GM12878 (cell line): ENCODE results near the gene KCTD12. TPM values are rescaled to one million over a fixed set of nuclear protein-coding genes. Genes with fewer than 3 reads are reported as not detected.

ENCODE experiments used
- ATAC-seq: fragments of 200-7000 bp; cut with Tn5 transposase; 3 replicates; pipeline ENCODE4 v1.9.1; 2020; ENCODE audit warnings: mild to moderate bottlenecking, moderate library complexity
- BruUV-seq: library from RNA; stranded (reverse); fragments of 400-500 nt; replicated peaks from 2 replicates; lab custom pipeline; 2021; lab: Mats Ljungman, UMichigan
- CTCF ChIA-PET: fragments of 300-600 bp; sonication (Branson Sonifier 250); formaldehyde crosslinking; extraction: SDS; loops from one replicate; lab custom pipeline; 2021; ENCODE audit warnings: inconsistent platforms; lab: Yijun Ruan, JAX
- POLR2A ChIA-PET: fragments of 350-600 bp; formaldehyde crosslinking; extraction: SDS; loops from one replicate; lab custom pipeline; 2021; ENCODE audit warnings: inconsistent platforms; lab: Charles Lee
- RAD21 ChIA-PET: fragments of 300-600 bp; sonication (Branson Sonifier 250); formaldehyde crosslinking; loops from one replicate; lab custom pipeline; 2023; ENCODE audit warnings: antibody characterized with exemption; ENCODE audit not compliant: unreplicated experiment; lab: Charles Lee
- SMC1A ChIA-PET: fragments of 300-600 bp; sonication (Branson Sonifier 250); formaldehyde crosslinking; loops from one replicate; lab custom pipeline; 2023; ENCODE audit not compliant: unreplicated experiment, uncharacterized antibody; lab: Charles Lee
- DNase-seq: peaks from one replicate; pipeline ENCODE4 v3.0.0-alpha.2; 2011; ENCODE audit warnings: low read depth, low spot score
- FAIRE-seq: peaks from 3 replicates; lab custom pipeline; 2011; peaks lifted over from hg19 to GRCh38; lab: Jason Lieb, UNC
- H2AFZ ChIP-seq: 2 replicates; pipeline ENCODE4 v1.6.0; 2011; ENCODE audit warnings: low read depth, low read length, control low read depth; ENCODE audit not compliant: control insufficient read depth
- H3K27ac ChIP-seq: 2 replicates; pipeline ENCODE4 v1.5.1; 2011; ENCODE audit warnings: control low read depth; ENCODE audit not compliant: control insufficient read depth, insufficient read depth
- H3K27me3 ChIP-seq, 2 experiments: replicated peaks in 1 of 2; 2 replicates each; pipeline versions ENCODE4 v1.6.0 to v1.6.1; 2011; ENCODE audit warnings: low read length in 1 of 2; ENCODE audit not compliant: control insufficient read depth in 2 of 2, insufficient read depth in 2 of 2
- H3K36me3 ChIP-seq, 2 experiments: 2 replicates each; pipeline ENCODE4 v1.5.1; 2011; ENCODE audit warnings: low read length in 1 of 2; ENCODE audit not compliant: control insufficient read depth in 2 of 2, insufficient read depth in 2 of 2
- H3K4me1 ChIP-seq: 2 replicates; pipeline ENCODE4 v1.6.1; 2011; ENCODE audit warnings: mild to moderate bottlenecking, low read length, moderate library complexity, mixed read lengths; ENCODE audit not compliant: control insufficient read depth, insufficient read depth
- H3K4me2 ChIP-seq: 2 replicates; pipeline ENCODE4 v1.6.0; 2011; ENCODE audit warnings: control low read depth; ENCODE audit not compliant: control insufficient read depth, insufficient read depth
- H3K4me3 ChIP-seq: fragments of 200-600 bp; sonication (generic); 2 replicates; pipeline ENCODE4 v1.5.1; 2016
- H3K79me2 ChIP-seq: 2 replicates; pipeline ENCODE4 v1.6.0; 2011; ENCODE audit warnings: low read length; ENCODE audit not compliant: control insufficient read depth, insufficient read depth
- H3K9ac ChIP-seq: 2 replicates; pipeline ENCODE4 v1.8.0; 2011; ENCODE audit warnings: low read length, control low read depth, mixed read lengths; ENCODE audit not compliant: control insufficient read depth, insufficient read depth
- H3K9me3 ChIP-seq: replicated peaks from 3 replicates; pipeline ENCODE4 v1.5.1; 2011; ENCODE audit warnings: mild to moderate bottlenecking, low read length; ENCODE audit not compliant: control insufficient read depth, insufficient read depth
- H4K20me1 ChIP-seq: 2 replicates; pipeline ENCODE4 v1.6.0; 2011; ENCODE audit not compliant: control insufficient read depth, insufficient read depth
- BCL3 ChIP-seq: IDR thresholded peaks from 2 replicates; pipeline ENCODE4 v1.6.1; 2011; ENCODE audit warnings: borderline replicate concordance, low read depth, mild to moderate bottlenecking, moderate library complexity, low read length; ENCODE audit not compliant: insufficient read depth, poor library complexity, severe bottlenecking
- CEBPB ChIP-seq, 2 experiments: fragments of 150-350 bp in 1 of 2; IDR thresholded peaks; 2 replicates each; pipeline ENCODE4 v1.6.1; 2012 to 2014; ENCODE audit warnings: low read depth in 2 of 2, low read length in 2 of 2, borderline replicate concordance in 1 of 2, inconsistent platforms in 1 of 2
- ESRRA ChIP-seq: IDR thresholded peaks from 2 replicates; pipeline ENCODE4 v1.6.1; 2012; ENCODE audit warnings: mild to moderate bottlenecking, low read length, improper control_type of control experiment
- MEF2A ChIP-seq: IDR thresholded peaks from 2 replicates; pipeline ENCODE4 v1.6.1; 2011; ENCODE audit warnings: low read depth, mild to moderate bottlenecking, low read length, moderate library complexity; ENCODE audit not compliant: insufficient read depth
- NFYA ChIP-seq: IDR thresholded peaks from 2 replicates; pipeline ENCODE4 v1.6.1; 2011; ENCODE audit warnings: low read depth, mild to moderate bottlenecking, low read length, improper control_type of control experiment, borderline replicate concordance
- NR2C2 ChIP-seq: IDR thresholded peaks from 2 replicates; pipeline ENCODE4 v1.6.1; 2011; ENCODE audit warnings: borderline replicate concordance, low read depth; ENCODE audit not compliant: control insufficient read depth, insufficient read length
- POLR2AphosphoS5 ChIP-seq: IDR thresholded peaks from 2 replicates; pipeline ENCODE4 v1.6.1; 2011; ENCODE audit warnings: mild to moderate bottlenecking, low read length, inconsistent platforms
- RELB ChIP-seq: fragments of 450-650 bp; IDR thresholded peaks from 2 replicates; pipeline ENCODE4 v1.6.1; 2017; ENCODE audit warnings: low read depth, mild to moderate bottlenecking, moderate library complexity
- ZBTB11 ChIP-seq: fragments of 450-650 bp; formaldehyde crosslinking; IDR thresholded peaks from 2 replicates; pipeline ENCODE4 v1.5.0; 2022; ENCODE audit warnings: mild to moderate bottlenecking, missing genetic modification characterization
- ZNF274 ChIP-seq: IDR thresholded peaks from one replicate; pipeline ENCODE4 v1.8.0; 2011; ENCODE audit not compliant: insufficient read length, insufficient read depth
- WGBS: methylation state at CpG from one replicate; pipeline ENCODE4 v1.1.6; 2016; ENCODE audit warnings: low lambda C conversion rate; ENCODE audit not compliant: insufficient replicate concordance, insufficient coverage; ENCODE audit errors: missing lambda C conversion rate; 5-methylcytosine and 5-hydroxymethylcytosine counted together
- in situ Hi-C: fragments of 300-500 bp; cut with MboI; formaldehyde crosslinking; loops from 9 replicates; pipeline ENCODE4 v1.14.3; 2018; ENCODE audit warnings: mixed read lengths
- intact Hi-C: fragments of 100-400 bp; cut with micrococcal nuclease; formaldehyde crosslinking; loops from one replicate; pipeline ENCODE4 v1.14.2; 2022; ENCODE audit not compliant: unreplicated experiment
- polyA plus RNA-seq, 11 experiments: library from polyadenylated mRNA; depleted of rRNA in 4 of 11; unstranded in 6 of 11; stranded (reverse) in 5 of 11; fragments of >200 nt; fragmentation: Nextera tagmentation in 4 of 11; fragmentation: Illumina TruSeq in 1 of 11; extraction: Ambion mirVana in 4 of 11; extraction: Trizol in 1 of 11; gene quantifications; 1 replicate in 1 of 11; 2 replicates in 10 of 11; pipeline versions ENCODE4 v1.2.1 to v1.2.3, GENCODE V29; 2011 to 2016; ENCODE audit warnings: inconsistent platforms in 2 of 11, missing spikeins in 2 of 11, low read depth in 1 of 11
- total RNA-seq, 4 experiments: library from RNA; depleted of rRNA in 3 of 4; stranded (reverse); fragments of >200 nt in 3 of 4; fragmentation: Illumina TruSeq in 1 of 4; extraction: Trizol in 1 of 4; gene quantifications; 2 replicates each; pipeline versions ENCODE4 v1.2.1 to v1.2.3, GENCODE V29; 2013 to 2021
- TF ChIP-seq, protein P1 (sequence below): IDR thresholded peaks from 2 replicates; pipeline ENCODE4 v1.6.1; 2012; ENCODE audit warnings: mild to moderate bottlenecking, low read depth, low read length
- TF ChIP-seq, protein P2 (sequence below): IDR thresholded peaks from 2 replicates; pipeline ENCODE4 v1.6.1; 2012; ENCODE audit warnings: low read depth, low read length, improper control_type of control experiment

KCTD12 gene
- total and polyA plus RNA-seq, 10 of the 15 experiments (the other 5 are each of a cell fraction or from before 2014, with no cell fraction given), result 0.24 to 2.9 (median 0.92) TPM

DNA sequence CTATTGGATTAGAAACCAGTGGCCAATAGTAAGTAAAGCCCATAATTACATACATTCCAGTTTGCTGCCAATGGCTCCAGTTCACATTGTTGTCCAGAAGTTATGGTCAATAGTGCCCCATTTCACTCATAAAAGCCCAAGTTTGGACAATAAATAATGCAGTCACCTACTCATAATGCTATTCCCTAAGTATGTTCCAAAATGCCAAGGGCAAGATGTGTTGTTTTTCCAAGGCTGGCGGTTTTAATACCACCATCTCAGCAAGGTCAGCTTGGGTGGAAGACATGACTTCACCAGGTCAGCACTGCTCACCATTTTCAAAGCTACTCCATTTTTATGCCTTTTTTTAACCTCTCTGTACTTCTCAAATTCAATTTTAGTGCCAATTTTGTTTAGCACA is 32.7 kb downstream of the KCTD12 start:
- ChIA-PET SMC1A (interaction anchor here (1.0 kb wide), 1 partner anchor 50 kb away, joined by 3 read pairs; no protein-coding TSS in a partner anchor), POLR2A (no interaction called here), CTCF (no interaction called here), RAD21 (no interaction called here)
- Histone ChIP-seq H3K79me2 (no peaks in the 10 kb centered on the region), H2AFZ (no peak overlapping the region), H3K27me3 (no peaks in the 10 kb centered on the region; a peak in 1 of 4 replicates), H3K4me1 (no peaks in the 10 kb centered on the region), H3K36me3 (no peaks in the 10 kb centered on the region), H3K4me2 (no peak overlapping the region), H3K9ac (no peak overlapping the region), H3K4me3 (no peak overlapping the region), H3K9me3 (no peaks in the 10 kb centered on the region), H3K27ac (no peak overlapping the region), H4K20me1 (no peaks in the 10 kb centered on the region)
- BruUV-seq, result no TSS peak
- intact Hi-C loops (no loop called here), in situ Hi-C loops (no loop called here)
- ATAC-seq, result no peak
- no peak for DNase-seq
- WGBS, result 78% methylated on average over 1 of the region's 1 CpG
- no peak for FAIRE-seq
- TF ChIP-seq ESRRA (no peak), POLR2AphosphoS5 (no peak), ZNF274 (no peak), BCL3 (no peak), NFYA (no peak), NR2C2 (no peak), RELB (no peak), CEBPB (IDR thresholded peaks at IDR 0.05; ENCODE audit: borderline replicate concordance in 1 of 2, low read depth in 2 of 2, low read length in 2 of 2) (no peak), ZBTB11 (CRISPR knock-in tag) (no peak), MEF2A (no peak)
- TF ChIP-seq, protein P1, sequence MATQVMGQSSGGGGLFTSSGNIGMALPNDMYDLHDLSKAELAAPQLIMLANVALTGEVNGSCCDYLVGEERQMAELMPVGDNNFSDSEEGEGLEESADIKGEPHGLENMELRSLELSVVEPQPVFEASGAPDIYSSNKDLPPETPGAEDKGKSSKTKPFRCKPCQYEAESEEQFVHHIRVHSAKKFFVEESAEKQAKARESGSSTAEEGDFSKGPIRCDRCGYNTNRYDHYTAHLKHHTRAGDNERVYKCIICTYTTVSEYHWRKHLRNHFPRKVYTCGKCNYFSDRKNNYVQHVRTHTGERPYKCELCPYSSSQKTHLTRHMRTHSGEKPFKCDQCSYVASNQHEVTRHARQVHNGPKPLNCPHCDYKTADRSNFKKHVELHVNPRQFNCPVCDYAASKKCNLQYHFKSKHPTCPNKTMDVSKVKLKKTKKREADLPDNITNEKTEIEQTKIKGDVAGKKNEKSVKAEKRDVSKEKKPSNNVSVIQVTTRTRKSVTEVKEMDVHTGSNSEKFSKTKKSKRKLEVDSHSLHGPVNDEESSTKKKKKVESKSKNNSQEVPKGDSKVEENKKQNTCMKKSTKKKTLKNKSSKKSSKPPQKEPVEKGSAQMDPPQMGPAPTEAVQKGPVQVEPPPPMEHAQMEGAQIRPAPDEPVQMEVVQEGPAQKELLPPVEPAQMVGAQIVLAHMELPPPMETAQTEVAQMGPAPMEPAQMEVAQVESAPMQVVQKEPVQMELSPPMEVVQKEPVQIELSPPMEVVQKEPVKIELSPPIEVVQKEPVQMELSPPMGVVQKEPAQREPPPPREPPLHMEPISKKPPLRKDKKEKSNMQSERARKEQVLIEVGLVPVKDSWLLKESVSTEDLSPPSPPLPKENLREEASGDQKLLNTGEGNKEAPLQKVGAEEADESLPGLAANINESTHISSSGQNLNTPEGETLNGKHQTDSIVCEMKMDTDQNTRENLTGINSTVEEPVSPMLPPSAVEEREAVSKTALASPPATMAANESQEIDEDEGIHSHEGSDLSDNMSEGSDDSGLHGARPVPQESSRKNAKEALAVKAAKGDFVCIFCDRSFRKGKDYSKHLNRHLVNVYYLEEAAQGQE, result no peak
- TF ChIP-seq, protein P2, sequence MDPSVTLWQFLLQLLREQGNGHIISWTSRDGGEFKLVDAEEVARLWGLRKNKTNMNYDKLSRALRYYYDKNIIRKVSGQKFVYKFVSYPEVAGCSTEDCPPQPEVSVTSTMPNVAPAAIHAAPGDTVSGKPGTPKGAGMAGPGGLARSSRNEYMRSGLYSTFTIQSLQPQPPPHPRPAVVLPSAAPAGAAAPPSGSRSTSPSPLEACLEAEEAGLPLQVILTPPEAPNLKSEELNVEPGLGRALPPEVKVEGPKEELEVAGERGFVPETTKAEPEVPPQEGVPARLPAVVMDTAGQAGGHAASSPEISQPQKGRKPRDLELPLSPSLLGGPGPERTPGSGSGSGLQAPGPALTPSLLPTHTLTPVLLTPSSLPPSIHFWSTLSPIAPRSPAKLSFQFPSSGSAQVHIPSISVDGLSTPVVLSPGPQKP, result no peak
